Endothelial cell of umbilical vein (primary cell): ENCODE measurements around the gene NCL. TPM values are rescaled to one million over a fixed set of nuclear protein-coding genes. Genes with fewer than 3 reads are reported as not detected.

Experiments
- BruUV-seq: library from RNA; stranded (reverse); fragments of 400-500 nt; replicated peaks from 2 replicates; lab custom pipeline; 2021; lab: Mats Ljungman, UMichigan
- CTCF ChIA-PET: fragments of 300-600, 350-600 bp; sonication (Branson Sonifier 250); formaldehyde crosslinking; loops from one replicate; lab custom pipeline; 2021; ENCODE audit warnings: antibody characterized with exemption, inconsistent platforms; lab: Charles Lee
- POLR2A ChIA-PET: fragments of 300-600, 350-600 bp; sonication (Branson Sonifier 250); formaldehyde crosslinking; loops from one replicate; lab custom pipeline; 2021; ENCODE audit warnings: antibody characterized with exemption, inconsistent platforms; lab: Charles Lee
- DNase-seq: peaks from one replicate; pipeline ENCODE4 v3.0.0-alpha.2; 2011; ENCODE audit warnings: low read depth, low spot score
- FAIRE-seq: peaks from 2 replicates; lab custom pipeline; 2011; peaks lifted over from hg19 to GRCh38; lab: Jason Lieb, UNC
- H2AFZ ChIP-seq: 2 replicates; pipeline ENCODE4 v1.6.0; 2012; ENCODE audit warnings: low read depth, low read length, control low read depth, inconsistent platforms
- H3K27ac ChIP-seq: 2 replicates; pipeline ENCODE4 v1.5.1; 2011; ENCODE audit warnings: low read depth, mild to moderate bottlenecking, control low read depth, low read length, moderate library complexity; ENCODE audit not compliant: insufficient read depth
- H3K27me3 ChIP-seq, 2 experiments: 2 replicates each; pipeline versions ENCODE4 v1.6.0 to v1.6.1; 2011; ENCODE audit warnings: low read length in 2 of 2, mixed read lengths in 1 of 2; ENCODE audit not compliant: control insufficient read depth in 2 of 2, insufficient read depth in 2 of 2
- H3K36me3 ChIP-seq, 2 experiments: 2 replicates in 1 of 2; 3 replicates in 1 of 2; pipeline ENCODE4 v1.5.1; 2011; ENCODE audit warnings: low read length in 2 of 2, mild to moderate bottlenecking in 1 of 2, moderate library complexity in 1 of 2; ENCODE audit not compliant: control insufficient read depth in 2 of 2, insufficient read depth in 2 of 2; ENCODE audit errors: extremely low read depth in 1 of 2
- H3K4me1 ChIP-seq: 3 replicates; pipeline ENCODE4 v1.5.1; 2011; ENCODE audit warnings: mild to moderate bottlenecking, low read length; ENCODE audit not compliant: control insufficient read depth, insufficient read depth; ENCODE audit errors: extremely low read depth
- H3K4me2 ChIP-seq: 2 replicates; pipeline ENCODE4 v1.6.1; 2011; ENCODE audit warnings: low read length, control low read depth, mixed read lengths; ENCODE audit not compliant: insufficient read depth
- H3K4me3 ChIP-seq, 3 experiments: fragments of 200-600 bp in 1 of 3; sonication (generic), shearing (Covaris generic) in 1 of 3; replicated peaks in 1 of 3; 2 replicates each; pipeline ENCODE4 v1.5.1; 2011 to 2016; ENCODE audit warnings: control low read depth in 3 of 3, low read length in 3 of 3, mild to moderate bottlenecking in 2 of 3, inconsistent platforms in 1 of 3, low read depth in 1 of 3, moderate library complexity in 1 of 3; ENCODE audit not compliant: insufficient read depth in 1 of 3
- H3K79me2 ChIP-seq: 2 replicates; pipeline ENCODE4 v1.6.0; 2012; ENCODE audit warnings: low read length, inconsistent platforms; ENCODE audit not compliant: control insufficient read depth, insufficient read depth
- H3K9ac ChIP-seq: replicated peaks from 2 replicates; pipeline ENCODE3; 2011; ENCODE audit warnings: low read length, control low read depth; ENCODE audit not compliant: insufficient read depth; ENCODE audit errors: extremely low read depth
- H3K9me1 ChIP-seq: replicated peaks from 3 replicates; pipeline ENCODE4 v1.6.0; 2011; ENCODE audit warnings: mild to moderate bottlenecking, low read length; ENCODE audit not compliant: control insufficient read depth, insufficient read depth; ENCODE audit errors: extremely low read depth
- H3K9me3 ChIP-seq: replicated peaks from 2 replicates; pipeline ENCODE4 v1.5.1; 2012; ENCODE audit warnings: low read length, inconsistent platforms; ENCODE audit not compliant: control insufficient read depth, insufficient read depth
- H4K20me1 ChIP-seq: replicated peaks from 2 replicates; pipeline ENCODE3; 2011; ENCODE audit warnings: mild to moderate bottlenecking, low read length; ENCODE audit not compliant: control insufficient read depth, insufficient read depth; ENCODE audit errors: extremely low read depth
- EZH2 ChIP-seq: IDR thresholded peaks from 2 replicates; pipeline ENCODE4 v1.6.1; 2012; ENCODE audit warnings: borderline replicate concordance, low read depth, mild to moderate bottlenecking, moderate library complexity, low read length, inconsistent platforms; ENCODE audit not compliant: severe bottlenecking
- FOS ChIP-seq: IDR thresholded peaks from 2 replicates; pipeline ENCODE4 v1.6.1; 2011; ENCODE audit warnings: mild to moderate bottlenecking, low read length, moderate library complexity, borderline replicate concordance; ENCODE audit not compliant: insufficient read depth
- GATA2 ChIP-seq: IDR thresholded peaks from 2 replicates; pipeline ENCODE4 v1.7.0; 2011; ENCODE audit warnings: low read depth, mild to moderate bottlenecking, moderate library complexity, mixed read lengths, low read length; ENCODE audit not compliant: insufficient read length, insufficient read depth
- JUN ChIP-seq: IDR thresholded peaks from 2 replicates; pipeline ENCODE4 v1.6.1; 2011; ENCODE audit warnings: borderline replicate concordance, low read depth; ENCODE audit not compliant: insufficient read length, insufficient read depth
- MYC ChIP-seq: IDR thresholded peaks from one replicate; pipeline ENCODE4 v1.6.1; 2011; ENCODE audit warnings: mild to moderate bottlenecking, low read depth, low read length
- POLR2A ChIP-seq: IDR thresholded peaks from 2 replicates; pipeline ENCODE4 v1.6.1; 2012; ENCODE audit warnings: low read depth, mild to moderate bottlenecking, control low read depth, low read length
- POLR2AphosphoS5 ChIP-seq: IDR thresholded peaks from 2 replicates; pipeline ENCODE4 v1.6.1; 2012; ENCODE audit warnings: low read depth, mild to moderate bottlenecking, control low read depth, low read length, moderate library complexity; ENCODE audit not compliant: insufficient read depth
- dilution Hi-C: fragments of 300-500 bp; cut with MboI; formaldehyde crosslinking; loops from one replicate; pipeline ENCODE4 v1.15.0; 2019; ENCODE audit warnings: low sequenced_read_pairs; ENCODE audit not compliant: extremely low pct_ligation_motif_present
- intact Hi-C: fragments of 100-400 bp; cut with micrococcal nuclease; formaldehyde crosslinking; loops from one replicate; pipeline ENCODE4 v1.10.0; 2022
- polyA plus RNA-seq, 4 experiments: library from polyadenylated mRNA; depleted of rRNA in 3 of 4; stranded (reverse) in 3 of 4; unstranded in 1 of 4; fragments of >200 nt; gene quantifications; 2 replicates each; pipeline versions ENCODE4 v1.2.1 to v1.2.3, GENCODE V29; 2011 to 2012; ENCODE audit warnings: missing spikeins in 1 of 4
- total RNA-seq: library from RNA; stranded (reverse); gene quantifications from 2 replicates; pipeline ENCODE4 v1.2.3, GENCODE V29; 2021
- TF ChIP-seq, protein P1 (sequence below), 2 donors: IDR thresholded peaks; 1 replicate in 1 of 2; 2 replicates in 1 of 2; pipeline ENCODE4 v1.5.1; 2011; ENCODE audit warnings: low read length in 2 of 2, mild to moderate bottlenecking in 2 of 2, moderate library complexity in 2 of 2, control low read depth in 1 of 2, inconsistent platforms in 1 of 2, low read depth in 1 of 2; ENCODE audit not compliant: insufficient read depth in 1 of 2; ENCODE audit errors: extremely low read depth in 1 of 2
- TF ChIP-seq, protein P2 (sequence below): IDR thresholded peaks from 2 replicates; pipeline ENCODE4 v1.6.1; 2011; ENCODE audit not compliant: insufficient read depth, insufficient read length

The NCL gene
- total and polyA plus RNA-seq, 2 donors (not counting 3 experiments of a cell fraction or from before 2014, with no cell fraction given), result 35.3 to 708 TPM

GRCh38 chr2:231472816-231473215 lies 8.5 kb upstream of the NCL start:
- CTCF ChIA-PET, result interaction anchor here (2.2 kb wide), 1 partner anchor 10 kb away, joined by 7 read pairs; no protein-coding TSS in a partner anchor

More at GRCh38 chr2:231472816-231473215, 8.5 kb upstream of the NCL start:
- H2AFZ ChIP-seq, result no peak overlapping the region
- no TSS peak for BruUV-seq
- no peaks in the 10 kb centered on the region for H3K9me3 ChIP-seq
- no peaks in the 10 kb centered on the region for H3K9me1 ChIP-seq
- FAIRE-seq (no peak), DNase-seq (no peak)
- intact Hi-C loops, result no loop called here
- no peaks in the 10 kb centered on the region for H3K27me3 ChIP-seq
- no peaks in the 10 kb centered on the region for H3K79me2 ChIP-seq
- no peaks in the 10 kb centered on the region for H3K36me3 ChIP-seq
- dilution Hi-C loops, result loop anchor here (25.0 kb wide), 1 partner anchor 386 kb away; no protein-coding TSS in a partner anchor
- TF ChIP-seq FOS (no peak), POLR2AphosphoS5 (no peak), POLR2A (no peak), EZH2 (no peak), GATA2 (no peak), MYC (no peak), JUN (no peak)
- TF ChIP-seq, protein P1, sequence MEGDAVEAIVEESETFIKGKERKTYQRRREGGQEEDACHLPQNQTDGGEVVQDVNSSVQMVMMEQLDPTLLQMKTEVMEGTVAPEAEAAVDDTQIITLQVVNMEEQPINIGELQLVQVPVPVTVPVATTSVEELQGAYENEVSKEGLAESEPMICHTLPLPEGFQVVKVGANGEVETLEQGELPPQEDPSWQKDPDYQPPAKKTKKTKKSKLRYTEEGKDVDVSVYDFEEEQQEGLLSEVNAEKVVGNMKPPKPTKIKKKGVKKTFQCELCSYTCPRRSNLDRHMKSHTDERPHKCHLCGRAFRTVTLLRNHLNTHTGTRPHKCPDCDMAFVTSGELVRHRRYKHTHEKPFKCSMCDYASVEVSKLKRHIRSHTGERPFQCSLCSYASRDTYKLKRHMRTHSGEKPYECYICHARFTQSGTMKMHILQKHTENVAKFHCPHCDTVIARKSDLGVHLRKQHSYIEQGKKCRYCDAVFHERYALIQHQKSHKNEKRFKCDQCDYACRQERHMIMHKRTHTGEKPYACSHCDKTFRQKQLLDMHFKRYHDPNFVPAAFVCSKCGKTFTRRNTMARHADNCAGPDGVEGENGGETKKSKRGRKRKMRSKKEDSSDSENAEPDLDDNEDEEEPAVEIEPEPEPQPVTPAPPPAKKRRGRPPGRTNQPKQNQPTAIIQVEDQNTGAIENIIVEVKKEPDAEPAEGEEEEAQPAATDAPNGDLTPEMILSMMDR (IDR thresholded peaks at IDR 0.05; ENCODE audit: extremely low read depth in 1 of 2, insufficient read depth in 1 of 2, low read depth in 1 of 2, low read length in 2 of 2), result no peak
- TF ChIP-seq, protein P2, sequence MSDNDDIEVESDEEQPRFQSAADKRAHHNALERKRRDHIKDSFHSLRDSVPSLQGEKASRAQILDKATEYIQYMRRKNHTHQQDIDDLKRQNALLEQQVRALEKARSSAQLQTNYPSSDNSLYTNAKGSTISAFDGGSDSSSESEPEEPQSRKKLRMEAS, result no peak
- POLR2A ChIA-PET, result no interaction called here
- no peak overlapping the region for H3K4me2 ChIP-seq
- H3K4me3 ChIP-seq, result no peak overlapping the region
- no peaks in the 10 kb centered on the region for H4K20me1 ChIP-seq
- no peak overlapping the region for H3K27ac ChIP-seq
- H3K9ac ChIP-seq, result no peak overlapping the region
- no peaks in the 10 kb centered on the region for H3K4me1 ChIP-seq
